Uterus (tissue), 2 donors: ENCODE results near the gene ANGEL1.

Source experiments
- CTCF ChIP-seq, 4 experiments: fragments of 200-600 bp in 2 of 4; fragments of 450-650 bp in 2 of 4; sonication (generic) in 2 of 4; IDR thresholded peaks; one replicate each; pipeline ENCODE4 v1.5.1; 2016 to 2019; ENCODE audit warnings: antibody characterized with exemption in 4 of 4, mild to moderate bottlenecking in 2 of 4, moderate library complexity in 1 of 4
- POLR2A ChIP-seq, 2 donors: fragments of 450-650 bp; IDR thresholded peaks; one replicate each; pipeline ENCODE4 v1.6.1; 2016; ENCODE audit warnings: antibody characterized with exemption in 2 of 2, mild to moderate bottlenecking in 1 of 2, moderate library complexity in 1 of 2

GRCh38 chr14:76775695-76776427 lies 36.8 kb downstream of the ANGEL1 start:
- TF ChIP-seq POLR2A (IDR thresholded peaks at IDR 0.05) (no peak), CTCF (IDR thresholded peaks at IDR 0.05) (no peak)
